GM12878 (cell line): ENCODE measurements around the gene ARRDC1. TPM values are rescaled to one million over a fixed set of nuclear protein-coding genes. Genes with fewer than 3 reads are reported as not detected.

Experiments used
- ATAC-seq: fragments of 200-7000 bp; cut with Tn5 transposase; 3 replicates; pipeline ENCODE4 v1.9.1; 2020; ENCODE audit warnings: mild to moderate bottlenecking, moderate library complexity
- BruUV-seq: library from RNA; stranded (reverse); fragments of 400-500 nt; replicated peaks from 2 replicates; lab custom pipeline; 2021; lab: Mats Ljungman, UMichigan
- CTCF ChIA-PET: fragments of 300-600 bp; sonication (Branson Sonifier 250); formaldehyde crosslinking; extraction: SDS; loops from one replicate; lab custom pipeline; 2021; ENCODE audit warnings: inconsistent platforms; lab: Yijun Ruan, JAX
- POLR2A ChIA-PET: fragments of 350-600 bp; formaldehyde crosslinking; extraction: SDS; loops from one replicate; lab custom pipeline; 2021; ENCODE audit warnings: inconsistent platforms; lab: Charles Lee
- RAD21 ChIA-PET: fragments of 300-600 bp; sonication (Branson Sonifier 250); formaldehyde crosslinking; loops from one replicate; lab custom pipeline; 2023; ENCODE audit warnings: antibody characterized with exemption; ENCODE audit not compliant: unreplicated experiment; lab: Charles Lee
- SMC1A ChIA-PET: fragments of 300-600 bp; sonication (Branson Sonifier 250); formaldehyde crosslinking; loops from one replicate; lab custom pipeline; 2023; ENCODE audit not compliant: unreplicated experiment, uncharacterized antibody; lab: Charles Lee
- DNase-seq: peaks from one replicate; pipeline ENCODE4 v3.0.0-alpha.2; 2011; ENCODE audit warnings: low read depth, low spot score
- FAIRE-seq: peaks from 3 replicates; lab custom pipeline; 2011; peaks lifted over from hg19 to GRCh38; lab: Jason Lieb, UNC
- H2AFZ ChIP-seq: 2 replicates; pipeline ENCODE4 v1.6.0; 2011; ENCODE audit warnings: low read depth, low read length, control low read depth; ENCODE audit not compliant: control insufficient read depth
- H3K27ac ChIP-seq: 2 replicates; pipeline ENCODE4 v1.5.1; 2011; ENCODE audit warnings: control low read depth; ENCODE audit not compliant: control insufficient read depth, insufficient read depth
- H3K27me3 ChIP-seq, 2 experiments: replicated peaks in 1 of 2; 2 replicates each; pipeline versions ENCODE4 v1.6.0 to v1.6.1; 2011; ENCODE audit warnings: low read length in 1 of 2; ENCODE audit not compliant: control insufficient read depth in 2 of 2, insufficient read depth in 2 of 2
- H3K36me3 ChIP-seq, 2 experiments: 2 replicates each; pipeline ENCODE4 v1.5.1; 2011; ENCODE audit warnings: low read length in 1 of 2; ENCODE audit not compliant: control insufficient read depth in 2 of 2, insufficient read depth in 2 of 2
- H3K4me1 ChIP-seq: 2 replicates; pipeline ENCODE4 v1.6.1; 2011; ENCODE audit warnings: mild to moderate bottlenecking, low read length, moderate library complexity, mixed read lengths; ENCODE audit not compliant: control insufficient read depth, insufficient read depth
- H3K4me2 ChIP-seq: 2 replicates; pipeline ENCODE4 v1.6.0; 2011; ENCODE audit warnings: control low read depth; ENCODE audit not compliant: control insufficient read depth, insufficient read depth
- H3K4me3 ChIP-seq: fragments of 200-600 bp; sonication (generic); 2 replicates; pipeline ENCODE4 v1.5.1; 2016
- H3K79me2 ChIP-seq: 2 replicates; pipeline ENCODE4 v1.6.0; 2011; ENCODE audit warnings: low read length; ENCODE audit not compliant: control insufficient read depth, insufficient read depth
- H3K9ac ChIP-seq: 2 replicates; pipeline ENCODE4 v1.8.0; 2011; ENCODE audit warnings: low read length, control low read depth, mixed read lengths; ENCODE audit not compliant: control insufficient read depth, insufficient read depth
- H3K9me3 ChIP-seq: replicated peaks from 3 replicates; pipeline ENCODE4 v1.5.1; 2011; ENCODE audit warnings: mild to moderate bottlenecking, low read length; ENCODE audit not compliant: control insufficient read depth, insufficient read depth
- H4K20me1 ChIP-seq: 2 replicates; pipeline ENCODE4 v1.6.0; 2011; ENCODE audit not compliant: control insufficient read depth, insufficient read depth
- BCL11A ChIP-seq: IDR thresholded peaks from 2 replicates; pipeline ENCODE4 v1.6.1; 2011; ENCODE audit warnings: low read depth, low read length
- BRCA1 ChIP-seq: IDR thresholded peaks from 2 replicates; pipeline ENCODE4 v1.6.1; 2011; ENCODE audit warnings: low read depth, low read length, improper control_type of control experiment
- CHD2 ChIP-seq: IDR thresholded peaks from 2 replicates; pipeline ENCODE4 v1.6.1; 2011; ENCODE audit warnings: low read depth, low read length, improper control_type of control experiment, borderline replicate concordance
- CHD4 ChIP-seq: fragments of 200-600 bp; sonication (generic); IDR thresholded peaks from 2 replicates; pipeline ENCODE4 v1.6.1; 2016; ENCODE audit warnings: mild to moderate bottlenecking
- FOXM1 ChIP-seq: IDR thresholded peaks from 2 replicates; pipeline ENCODE4 v1.6.1; 2012; ENCODE audit warnings: low read depth, mild to moderate bottlenecking, inconsistent platforms, low read length, moderate library complexity
- KDM1A ChIP-seq: fragments of 200-600 bp; sonication (generic); IDR thresholded peaks from 2 replicates; pipeline ENCODE4 v1.6.1; 2016; ENCODE audit warnings: borderline replicate concordance
- NFIC ChIP-seq: IDR thresholded peaks from 2 replicates; pipeline ENCODE4 v1.6.1; 2012; ENCODE audit warnings: low read depth, mild to moderate bottlenecking, inconsistent platforms, low read length, moderate library complexity
- NRF1 ChIP-seq: conservative IDR thresholded peaks from 2 replicates; pipeline ENCODE4 v1.6.1; 2011; ENCODE audit warnings: mild to moderate bottlenecking, low read depth, low read length, improper control_type of control experiment
- PAX5 ChIP-seq: IDR thresholded peaks from 2 replicates; pipeline ENCODE4 v1.6.1; 2011; ENCODE audit warnings: low read depth, low read length, borderline replicate concordance
- WGBS: methylation state at CpG from one replicate; pipeline ENCODE4 v1.1.6; 2016; ENCODE audit warnings: low lambda C conversion rate; ENCODE audit not compliant: insufficient replicate concordance, insufficient coverage; ENCODE audit errors: missing lambda C conversion rate; 5-methylcytosine and 5-hydroxymethylcytosine counted together
- in situ Hi-C: fragments of 300-500 bp; cut with MboI; formaldehyde crosslinking; loops from 9 replicates; pipeline ENCODE4 v1.14.3; 2018; ENCODE audit warnings: mixed read lengths
- intact Hi-C: fragments of 100-400 bp; cut with micrococcal nuclease; formaldehyde crosslinking; loops from one replicate; pipeline ENCODE4 v1.14.2; 2022; ENCODE audit not compliant: unreplicated experiment
- polyA plus RNA-seq, 11 experiments: library from polyadenylated mRNA; depleted of rRNA in 4 of 11; unstranded in 6 of 11; stranded (reverse) in 5 of 11; fragments of >200 nt; fragmentation: Nextera tagmentation in 4 of 11; fragmentation: Illumina TruSeq in 1 of 11; extraction: Ambion mirVana in 4 of 11; extraction: Trizol in 1 of 11; gene quantifications; 1 replicate in 1 of 11; 2 replicates in 10 of 11; pipeline versions ENCODE4 v1.2.1 to v1.2.3, GENCODE V29; 2011 to 2016; ENCODE audit warnings: inconsistent platforms in 2 of 11, missing spikeins in 2 of 11, low read depth in 1 of 11
- total RNA-seq, 4 experiments: library from RNA; depleted of rRNA in 3 of 4; stranded (reverse); fragments of >200 nt in 3 of 4; fragmentation: Illumina TruSeq in 1 of 4; extraction: Trizol in 1 of 4; gene quantifications; 2 replicates each; pipeline versions ENCODE4 v1.2.1 to v1.2.3, GENCODE V29; 2013 to 2021
- TF ChIP-seq, protein P1 (sequence below): fragments of 450-650 bp; conservative IDR thresholded peaks from 2 replicates; pipeline ENCODE4 v1.6.1; 2017; ENCODE audit warnings: mild to moderate bottlenecking, moderate library complexity
- TF ChIP-seq, protein P2 (sequence below): IDR thresholded peaks from 2 replicates; pipeline ENCODE4 v1.6.1; 2011; ENCODE audit warnings: mild to moderate bottlenecking, low read depth, low read length, moderate library complexity; ENCODE audit not compliant: insufficient replicate concordance

ARRDC1 gene
- total and polyA plus RNA-seq, 10 of the 15 experiments (the other 5 are each of a cell fraction or from before 2014, with no cell fraction given): 0.23 to 34.4 (median 20.9) TPM

DNA sequence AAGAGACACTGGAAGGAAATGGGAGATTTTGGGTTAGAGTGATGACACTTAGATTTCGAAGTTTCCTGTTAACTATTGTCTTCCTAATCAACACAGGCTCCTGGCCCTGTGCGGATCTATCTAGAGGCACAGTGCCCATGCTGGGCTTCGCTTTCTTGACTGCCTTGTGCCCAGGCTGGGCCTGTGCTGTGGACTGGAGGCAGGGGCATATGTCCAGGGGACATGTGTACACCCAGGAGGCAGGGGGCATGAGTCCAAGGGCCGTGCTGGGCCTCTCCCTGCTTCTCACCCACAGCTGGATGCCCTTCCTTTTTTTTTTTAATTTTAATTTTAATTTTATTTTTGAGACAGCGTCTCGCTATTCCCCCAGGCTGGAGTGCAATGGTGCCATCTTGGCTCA is 50.9 kb downstream of the ARRDC1 start:
- Histone ChIP-seq H3K79me2 (peaks cover 39% of the 10 kb centered on the region), H3K27ac (no peak overlapping the region), H3K4me3 (no peak overlapping the region), H2AFZ (no peak overlapping the region), H3K9ac (no peak overlapping the region), H4K20me1 (no peaks in the 10 kb centered on the region), H3K4me2 (no peak overlapping the region), H3K9me3 (no peaks in the 10 kb centered on the region), H3K36me3 (peaks cover 0 to 5% of the 10 kb centered on the region in 2 experiments; a peak in 3 of 4 replicates), H3K27me3 (no peaks in the 10 kb centered on the region), H3K4me1 (peaks cover 8% of the 10 kb centered on the region; the same call in 1 of the 2 replicates)
- TF ChIP-seq KDM1A: no peak
- no peak for TF ChIP-seq CHD4
- no peak for TF ChIP-seq BCL11A
- TF ChIP-seq, protein P1, sequence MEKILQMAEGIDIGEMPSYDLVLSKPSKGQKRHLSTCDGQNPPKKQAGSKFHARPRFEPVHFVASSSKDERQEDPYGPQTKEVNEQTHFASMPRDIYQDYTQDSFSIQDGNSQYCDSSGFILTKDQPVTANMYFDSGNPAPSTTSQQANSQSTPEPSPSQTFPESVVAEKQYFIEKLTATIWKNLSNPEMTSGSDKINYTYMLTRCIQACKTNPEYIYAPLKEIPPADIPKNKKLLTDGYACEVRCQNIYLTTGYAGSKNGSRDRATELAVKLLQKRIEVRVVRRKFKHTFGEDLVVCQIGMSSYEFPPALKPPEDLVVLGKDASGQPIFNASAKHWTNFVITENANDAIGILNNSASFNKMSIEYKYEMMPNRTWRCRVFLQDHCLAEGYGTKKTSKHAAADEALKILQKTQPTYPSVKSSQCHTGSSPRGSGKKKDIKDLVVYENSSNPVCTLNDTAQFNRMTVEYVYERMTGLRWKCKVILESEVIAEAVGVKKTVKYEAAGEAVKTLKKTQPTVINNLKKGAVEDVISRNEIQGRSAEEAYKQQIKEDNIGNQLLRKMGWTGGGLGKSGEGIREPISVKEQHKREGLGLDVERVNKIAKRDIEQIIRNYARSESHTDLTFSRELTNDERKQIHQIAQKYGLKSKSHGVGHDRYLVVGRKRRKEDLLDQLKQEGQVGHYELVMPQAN: no peak
- TF ChIP-seq NRF1: no peak
- no peak for TF ChIP-seq FOXM1
- intact Hi-C loops: no loop called here
- SMC1A ChIA-PET: no interaction called here
- ATAC-seq (no peak), FAIRE-seq (no peak), DNase-seq (no peak)
- RAD21 ChIA-PET: no interaction called here
- 97% methylated on average over 6 of the region's 6 CpGs for WGBS
- in situ Hi-C loops: no loop called here
- BruUV-seq: no TSS peak
- POLR2A ChIA-PET: no interaction called here
- CTCF ChIA-PET: no interaction called here

DNA sequence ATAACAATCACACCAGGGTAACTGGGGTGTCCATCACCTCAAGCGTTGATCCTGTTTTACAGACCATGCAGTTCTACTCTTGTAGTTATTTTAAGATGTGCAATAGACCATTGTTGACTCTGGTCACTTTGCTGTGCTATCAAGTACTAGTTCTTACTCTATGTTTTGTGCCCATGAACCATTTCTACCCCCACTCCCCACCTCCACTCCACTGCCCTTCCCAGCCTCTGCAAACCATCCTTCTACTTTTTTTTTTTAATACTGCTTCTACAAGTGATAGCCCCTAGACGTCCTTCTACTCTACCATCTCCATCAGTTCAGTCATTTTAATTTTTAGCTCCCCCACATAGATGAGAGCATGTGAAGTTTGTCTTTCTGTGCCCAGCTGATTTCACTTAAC is 52.1 kb downstream of the ARRDC1 start:
- Histone ChIP-seq H3K9ac (no peak overlapping the region), H3K79me2 (peaks cover 39% of the 10 kb centered on the region), H3K27me3 (no peaks in the 10 kb centered on the region), H4K20me1 (no peaks in the 10 kb centered on the region), H2AFZ (no peak overlapping the region), H3K4me3 (no peak overlapping the region), H3K4me2 (no peak overlapping the region; the same call in 1 of the 2 replicates), H3K36me3 (peaks cover 0 to 4% of the 10 kb centered on the region in 2 experiments; a peak in 3 of 4 replicates), H3K4me1 (peaks cover 8% of the 10 kb centered on the region; the same call in 1 of the 2 replicates), H3K27ac (no peak overlapping the region), H3K9me3 (no peaks in the 10 kb centered on the region)
- ChIA-PET POLR2A (no interaction called here), RAD21 (no interaction called here), SMC1A (no interaction called here), CTCF (interaction anchor here (1.0 kb wide), 1 partner anchor 15 kb away, joined by 4 read pairs; no protein-coding TSS in a partner anchor)
- in situ Hi-C loops (no loop called here), intact Hi-C loops (no loop called here)
- ATAC-seq (no peak; the same call in 1 of the 3 replicates), DNase-seq (no peak), FAIRE-seq (no peak)
- BruUV-seq: no TSS peak
- 36% methylated on average over 2 of the region's 2 CpGs for WGBS
- TF ChIP-seq CHD2: no peak
- TF ChIP-seq, protein P2, sequence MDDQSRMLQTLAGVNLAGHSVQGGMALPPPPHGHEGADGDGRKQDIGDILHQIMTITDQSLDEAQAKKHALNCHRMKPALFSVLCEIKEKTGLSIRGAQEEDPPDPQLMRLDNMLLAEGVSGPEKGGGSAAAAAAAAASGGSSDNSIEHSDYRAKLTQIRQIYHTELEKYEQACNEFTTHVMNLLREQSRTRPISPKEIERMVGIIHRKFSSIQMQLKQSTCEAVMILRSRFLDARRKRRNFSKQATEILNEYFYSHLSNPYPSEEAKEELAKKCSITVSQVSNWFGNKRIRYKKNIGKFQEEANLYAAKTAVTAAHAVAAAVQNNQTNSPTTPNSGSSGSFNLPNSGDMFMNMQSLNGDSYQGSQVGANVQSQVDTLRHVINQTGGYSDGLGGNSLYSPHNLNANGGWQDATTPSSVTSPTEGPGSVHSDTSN: no peak
- TF ChIP-seq BRCA1: no peak
- TF ChIP-seq, protein P1: no peak
- TF ChIP-seq NFIC: no peak
- no peak for TF ChIP-seq PAX5
